ENCODE measurements around the gene CCDC171.

- TF ChIP-seq, protein P1, sequence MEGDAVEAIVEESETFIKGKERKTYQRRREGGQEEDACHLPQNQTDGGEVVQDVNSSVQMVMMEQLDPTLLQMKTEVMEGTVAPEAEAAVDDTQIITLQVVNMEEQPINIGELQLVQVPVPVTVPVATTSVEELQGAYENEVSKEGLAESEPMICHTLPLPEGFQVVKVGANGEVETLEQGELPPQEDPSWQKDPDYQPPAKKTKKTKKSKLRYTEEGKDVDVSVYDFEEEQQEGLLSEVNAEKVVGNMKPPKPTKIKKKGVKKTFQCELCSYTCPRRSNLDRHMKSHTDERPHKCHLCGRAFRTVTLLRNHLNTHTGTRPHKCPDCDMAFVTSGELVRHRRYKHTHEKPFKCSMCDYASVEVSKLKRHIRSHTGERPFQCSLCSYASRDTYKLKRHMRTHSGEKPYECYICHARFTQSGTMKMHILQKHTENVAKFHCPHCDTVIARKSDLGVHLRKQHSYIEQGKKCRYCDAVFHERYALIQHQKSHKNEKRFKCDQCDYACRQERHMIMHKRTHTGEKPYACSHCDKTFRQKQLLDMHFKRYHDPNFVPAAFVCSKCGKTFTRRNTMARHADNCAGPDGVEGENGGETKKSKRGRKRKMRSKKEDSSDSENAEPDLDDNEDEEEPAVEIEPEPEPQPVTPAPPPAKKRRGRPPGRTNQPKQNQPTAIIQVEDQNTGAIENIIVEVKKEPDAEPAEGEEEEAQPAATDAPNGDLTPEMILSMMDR (IDR thresholded peaks at IDR 0.05; ENCODE audit: low read length) = no peak
- TF ChIP-seq EZH2 (IDR thresholded peaks at IDR 0.05; ENCODE audit: borderline replicate concordance, low read length) = no peak
These were observed 451.8 kb downstream of the CCDC171 start for GRCh38 chr9:16004613-16005012.

All from OCI-LY1 (cell line).